Astrocyte of the cerebellum (primary cell): ENCODE data around the gene AKNA.
A peak's percentile ranks its signal among the peaks of the same experiment; 100 is the strongest.

Source experiments
- DNase-seq: peaks from one replicate; pipeline ENCODE4 v3.0.0-alpha.2; 2011; ENCODE audit warnings: low read depth
- H3K4me3 ChIP-seq: 2 replicates; pipeline ENCODE4 v1.5.1; 2011; ENCODE audit warnings: mild to moderate bottlenecking, low read depth, low read length, moderate library complexity
- CTCF ChIP-seq: IDR thresholded peaks from 2 replicates; pipeline ENCODE4 v1.5.1; 2012; ENCODE audit warnings: low read length, low read depth, moderate library complexity, mild to moderate bottlenecking; ENCODE audit errors: missing control alignments
- in situ Hi-C: cut with HindIII; loops from 2 replicates; pipeline ENCODE4 v1.10.0; 2017; ENCODE audit warnings: low sequenced_read_pairs

Gene AKNA

GRCh38 chr9:114289571-114290481 lies 98.0 kb downstream of the AKNA start:
- no peak for DNase-seq
- TF ChIP-seq CTCF: no peak
- H3K4me3 ChIP-seq: no peak overlapping the region
- in situ Hi-C loops: no loop called here

- no peak overlapping the region for H3K4me3 ChIP-seq
- in situ Hi-C loops: no loop called here
- no peak for TF ChIP-seq CTCF
- no peak for DNase-seq
These were observed 98.7 kb downstream of the AKNA start for GRCh38 chr9:114289106-114289505.

- peak; percentile 27 for DNase-seq
- TF ChIP-seq CTCF: no peak
- in situ Hi-C loops: no loop called here
- no peak overlapping the region for H3K4me3 ChIP-seq
These were observed 99.3 kb downstream of the AKNA start for GRCh38 chr9:114288193-114289091.

- in situ Hi-C loops: no loop called here
- DNase-seq: no peak
- no peak overlapping the region for H3K4me3 ChIP-seq
- TF ChIP-seq CTCF: no peak
These were observed 100.0 kb downstream of the AKNA start for GRCh38 chr9:114287763-114288192.

GRCh38 chr9:114287001-114287762 lies 100.6 kb downstream of the AKNA start:
- no peak for DNase-seq
- no peak for TF ChIP-seq CTCF
- no peak overlapping the region for H3K4me3 ChIP-seq
- in situ Hi-C loops: no loop called here

- DNase-seq: no peak
- in situ Hi-C loops: no loop called here
- no peak for TF ChIP-seq CTCF
- H3K4me3 ChIP-seq: no peak overlapping the region
These were observed 101.6 kb downstream of the AKNA start for GRCh38 chr9:114286146-114286679.
